H1 (cell line): Measurements from ENCODE around the gene PHTF2. TPM values are rescaled to one million over a fixed set of nuclear protein-coding genes. Genes with fewer than 3 reads are reported as not detected.

Experiments
- BACH1 ChIP-seq: IDR thresholded peaks from 2 replicates; pipeline ENCODE4 v1.6.1; 2012; ENCODE audit warnings: low read length, improper control_type of control experiment
- NANOG ChIP-seq: IDR thresholded peaks from 2 replicates; pipeline ENCODE4 v1.6.1; 2011; ENCODE audit warnings: low read length, low read depth, mild to moderate bottlenecking, inconsistent platforms; ENCODE audit not compliant: insufficient read depth, poor library complexity, severe bottlenecking
- polyA plus RNA-seq, 7 experiments: library from polyadenylated mRNA; depleted of rRNA in 3 of 7; stranded (reverse) in 5 of 7; unstranded in 2 of 7; fragments of >200 nt in 5 of 7; fragments of 200-250 nt in 2 of 7; gene quantifications; 1 replicate in 5 of 7; 2 replicates in 1 of 7; 4 replicates in 1 of 7; pipeline versions ENCODE4 v1.2.1 to v1.2.3, GENCODE V29; 2011 to 2013; ENCODE audit warnings: missing spikeins in 2 of 7, mixed read lengths in 2 of 7
- total RNA-seq: library from RNA; stranded (reverse); fragmentation: NEBNext Ultra II Directional; extraction: Animal tissue kit (Norgen Biotek cat#: 25700); gene quantifications from 2 replicates; pipeline ENCODE4 v1.2.1, GENCODE V29; 2021

The PHTF2 gene
- total and polyA plus RNA-seq, 2 of the 8 experiments (the other 6 are each of a cell fraction or from before 2014, with no cell fraction given): 9.0 to 25.4 TPM

DNA sequence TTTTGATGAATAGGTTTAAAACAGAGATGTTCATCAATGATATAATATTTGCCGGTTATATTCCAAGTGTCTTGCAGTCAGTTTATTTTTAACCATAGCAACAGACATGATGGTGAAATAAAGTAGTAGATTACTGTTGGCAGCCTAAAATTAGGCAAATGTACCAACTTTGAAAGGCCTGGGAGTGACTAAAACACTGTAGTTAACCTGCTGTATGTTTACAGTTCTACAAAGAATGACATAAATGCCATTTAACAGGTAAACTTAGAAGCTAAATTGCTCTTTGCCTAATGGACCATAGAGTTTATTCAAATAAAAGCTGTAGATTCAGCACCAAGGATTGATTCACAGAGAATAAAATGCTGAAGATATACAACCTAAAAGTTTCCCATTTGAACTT, 64.1 kb downstream of the PHTF2 start (continued):
- no peak for TF ChIP-seq NANOG
- TF ChIP-seq BACH1: no peak
